Activated CD4-positive, alpha-beta T cell treated with anti-CD3 and anti-CD28 coated beads, Interleukin-2, Interleukin-4, amounts not matched to agents 100 ng/mL and 50 ng/mL, durations not matched to agents 16 hours and 8 hours (primary cell): ENCODE measurements around the gene SRGAP3.
"Not testable (repeated sequence)": the region's sequence is repeated elsewhere in the genome, so short reads cannot be mapped to it uniquely, and the experiment has no call there.

Source experiments
- DNase-seq: peaks from one replicate; pipeline ENCODE4 v3.0.0-alpha.2; 2020; ENCODE audit warnings: low spot score

Gene SRGAP3

GRCh38 chr3:9110802-9111201 lies 138.6 kb downstream of the SRGAP3 start:
- DNase-seq = no peak

GRCh38 chr3:9110316-9110715 lies 139.1 kb downstream of the SRGAP3 start:
- no peak for DNase-seq

GRCh38 chr3:9109568-9109914 lies 139.9 kb downstream of the SRGAP3 start:
- no peak for DNase-seq

- no peak for DNase-seq
Measured at GRCh38 chr3:9108876-9109567, 140.4 kb downstream of the SRGAP3 start.

GRCh38 chr3:9107738-9108137 lies 141.7 kb downstream of the SRGAP3 start:
- no peak for DNase-seq

- DNase-seq = no peak
Measured at GRCh38 chr3:9105421-9105820, 144.0 kb downstream of the SRGAP3 start.

- no peak for DNase-seq
Measured at GRCh38 chr3:9104121-9104520, 145.3 kb downstream of the SRGAP3 start.

GRCh38 chr3:9102240-9102981 lies 147.0 kb downstream of the SRGAP3 start:
- no peak for DNase-seq

- no peak for DNase-seq
Measured at GRCh38 chr3:9101286-9101685, 148.2 kb downstream of the SRGAP3 start.

- no peak for DNase-seq
Measured at GRCh38 chr3:9100513-9100894, 148.9 kb downstream of the SRGAP3 start.

GRCh38 chr3:9099702-9100512 lies 149.5 kb downstream of the SRGAP3 start:
- DNase-seq = no peak

- DNase-seq = no peak
Measured at GRCh38 chr3:9098716-9099675, 150.4 kb downstream of the SRGAP3 start.

- no peak for DNase-seq
Measured at GRCh38 chr3:9097495-9097894, 152.0 kb downstream of the SRGAP3 start.

- no peak for DNase-seq
Measured at GRCh38 chr3:9091486-9092235, 157.8 kb downstream of the SRGAP3 start.

- DNase-seq = no peak
Measured at GRCh38 chr3:9088441-9089353, 160.7 kb downstream of the SRGAP3 start.

- no peak for DNase-seq
Measured at GRCh38 chr3:9087831-9088413, 161.5 kb downstream of the SRGAP3 start.

- not testable (repeated sequence) for DNase-seq
Measured at GRCh38 chr3:9085428-9085827, 164.0 kb downstream of the SRGAP3 start.

GRCh38 chr3:9081184-9081818 lies 168.1 kb downstream of the SRGAP3 start:
- no peak for DNase-seq

- peak; percentile 22 for DNase-seq
Measured at GRCh38 chr3:9080163-9080562, 169.3 kb downstream of the SRGAP3 start.
